HG03378 (cell line): ENCODE results near the gene MBD1.
"Not testable (repeated sequence)": the region's sequence is repeated elsewhere in the genome, so short reads cannot be mapped to it uniquely, and the experiment has no call there.

Source experiments
- ATAC-seq: cut with Tn5 transposase; IDR thresholded peaks from one replicate; pipeline ENCODE4 v1.9.1; 2021; ENCODE audit warnings: mild to moderate bottlenecking, moderate library complexity; ENCODE audit not compliant: unreplicated experiment

Gene MBD1

DNA sequence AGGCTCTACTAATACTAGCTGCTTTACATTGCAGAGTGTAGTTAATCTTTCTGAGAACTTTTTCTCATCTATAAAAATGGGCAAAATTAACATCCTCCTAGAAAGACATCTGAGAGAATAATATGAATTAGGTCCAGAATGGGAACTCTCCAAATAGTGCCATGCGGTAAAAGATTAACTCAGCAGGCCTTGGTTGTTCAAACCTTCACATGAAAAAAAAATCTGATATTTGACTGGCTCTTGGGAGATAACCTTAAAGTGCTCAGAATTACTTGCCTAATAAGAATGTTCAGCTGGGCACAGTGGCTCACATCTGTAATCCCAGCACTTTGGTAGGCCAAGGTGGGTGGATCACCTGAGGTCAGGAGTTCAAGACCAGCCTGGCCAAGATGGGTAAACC, 11.7 kb upstream of the MBD1 start:
- no peak for ATAC-seq

DNA sequence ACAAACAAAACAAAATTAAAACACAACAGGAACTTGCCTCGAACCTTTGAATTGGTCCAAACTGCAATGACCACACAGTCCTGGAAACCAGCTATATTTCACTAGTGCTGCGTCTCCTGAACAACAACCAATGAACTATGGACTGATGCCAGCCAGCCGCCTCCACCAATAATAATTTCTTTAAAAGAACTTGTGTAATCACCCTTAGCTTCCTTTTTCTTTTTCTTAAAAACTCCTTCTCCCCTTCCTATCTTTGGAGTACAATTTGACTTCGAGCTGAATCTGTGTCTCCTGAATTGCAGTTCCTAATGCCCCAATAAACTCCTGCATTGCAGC, 7.8 kb upstream of the MBD1 start:
- no peak for ATAC-seq

DNA sequence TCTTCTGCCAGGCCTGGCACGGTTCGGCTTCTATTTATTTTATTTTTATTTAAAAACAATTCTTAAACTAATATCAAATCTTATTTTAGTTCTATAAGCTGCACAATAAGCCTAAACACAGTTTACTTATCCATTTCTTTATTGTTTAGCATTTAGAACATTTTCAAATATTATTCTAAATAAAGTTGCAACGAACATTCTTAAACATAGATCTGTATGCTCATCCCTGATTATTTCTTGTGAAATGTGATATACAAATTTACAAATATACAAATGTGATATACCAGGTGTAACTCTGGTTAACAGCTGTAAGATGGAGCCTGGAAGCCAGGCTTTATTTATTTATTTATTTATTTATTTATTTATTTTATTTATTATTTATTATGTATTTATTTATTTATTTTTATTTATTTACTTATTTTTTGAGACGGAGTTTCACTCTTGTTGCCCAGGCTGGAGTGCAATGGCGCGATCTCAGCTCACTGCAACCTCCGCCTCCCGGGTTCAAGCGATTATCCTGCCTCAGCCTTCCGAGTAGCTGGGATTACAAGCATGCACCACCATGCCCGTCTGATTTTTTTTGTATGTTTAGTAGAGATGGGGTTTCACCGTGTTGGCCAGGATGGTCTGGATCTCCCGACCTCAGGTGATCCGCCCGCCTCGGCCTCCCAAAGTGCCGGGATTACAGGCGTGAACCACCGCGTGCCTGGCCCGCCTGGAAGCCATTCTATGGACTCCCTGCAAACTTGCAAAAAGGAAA, 7.2 kb upstream of the MBD1 start:
- ATAC-seq = not testable (repeated sequence)

DNA sequence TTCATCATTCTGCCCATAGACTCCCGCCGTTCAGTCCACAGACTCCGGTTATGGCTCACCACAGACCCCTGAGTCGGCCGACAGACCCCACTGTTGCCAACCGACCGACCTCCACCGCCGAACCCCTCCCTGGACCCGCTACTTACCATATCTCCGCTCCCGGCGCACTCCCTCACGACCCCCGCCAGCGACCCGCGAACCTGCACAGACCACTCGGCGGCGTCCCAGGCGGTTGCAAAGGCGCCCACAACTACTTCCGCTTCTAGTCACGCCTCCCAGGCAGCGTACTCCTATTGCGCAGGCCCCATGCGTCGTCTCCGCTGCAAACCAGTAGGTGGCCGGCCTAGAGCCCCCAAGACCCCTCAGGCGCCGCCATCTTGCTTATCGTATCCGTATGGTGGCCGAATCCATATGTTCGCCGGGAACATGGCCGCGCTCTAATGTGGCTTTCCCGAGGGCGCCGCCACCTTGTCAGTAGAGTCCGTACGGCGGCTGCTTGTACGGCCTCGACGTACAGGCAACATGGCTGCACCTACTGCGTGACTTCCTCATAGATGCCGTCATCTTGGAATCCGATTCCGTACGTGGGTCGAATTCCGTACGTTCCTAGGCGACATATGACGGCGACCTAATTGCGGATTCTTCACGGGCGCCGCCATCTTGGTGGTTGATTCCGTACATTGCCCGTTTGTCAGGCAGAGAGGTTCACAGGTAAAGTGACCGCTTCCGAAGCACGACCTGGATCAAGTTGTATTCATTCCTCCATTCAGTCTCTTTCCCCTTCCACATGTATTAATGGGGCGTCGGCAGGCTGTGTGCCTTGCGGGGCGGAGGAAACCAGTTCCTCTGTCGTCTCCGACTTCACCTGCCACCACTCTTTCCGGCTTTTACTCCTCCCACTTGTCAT, 6.4 kb upstream of the MBD1 start, which contains the start of gene CXXC1:
TSS of gene CXXC1 (minus strand) at position 252 of the 907 bp plus-strand sequence. CDS start at position 149, 103 bp downstream.
- ATAC-seq = peak; percentile 87

DNA sequence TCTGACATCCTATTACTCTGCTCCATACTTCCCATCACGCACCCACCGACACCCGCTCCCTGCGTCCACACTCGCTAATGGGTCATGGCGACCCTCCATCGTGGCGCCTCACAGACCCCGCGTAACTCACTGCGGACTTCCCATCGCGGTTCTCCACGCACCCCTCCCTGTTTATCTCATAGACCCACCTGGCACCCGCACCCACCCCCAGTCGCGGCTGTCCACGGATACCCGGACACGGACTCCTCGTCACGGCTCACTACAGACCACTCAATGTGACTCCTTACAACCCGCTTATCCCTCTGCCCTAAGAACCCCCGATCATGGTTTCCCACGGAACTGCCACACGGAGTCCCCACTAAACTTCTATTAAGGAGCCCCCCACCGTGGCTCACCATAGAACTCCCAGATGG, 5.7 kb upstream of the MBD1 start:
- no peak for ATAC-seq

DNA sequence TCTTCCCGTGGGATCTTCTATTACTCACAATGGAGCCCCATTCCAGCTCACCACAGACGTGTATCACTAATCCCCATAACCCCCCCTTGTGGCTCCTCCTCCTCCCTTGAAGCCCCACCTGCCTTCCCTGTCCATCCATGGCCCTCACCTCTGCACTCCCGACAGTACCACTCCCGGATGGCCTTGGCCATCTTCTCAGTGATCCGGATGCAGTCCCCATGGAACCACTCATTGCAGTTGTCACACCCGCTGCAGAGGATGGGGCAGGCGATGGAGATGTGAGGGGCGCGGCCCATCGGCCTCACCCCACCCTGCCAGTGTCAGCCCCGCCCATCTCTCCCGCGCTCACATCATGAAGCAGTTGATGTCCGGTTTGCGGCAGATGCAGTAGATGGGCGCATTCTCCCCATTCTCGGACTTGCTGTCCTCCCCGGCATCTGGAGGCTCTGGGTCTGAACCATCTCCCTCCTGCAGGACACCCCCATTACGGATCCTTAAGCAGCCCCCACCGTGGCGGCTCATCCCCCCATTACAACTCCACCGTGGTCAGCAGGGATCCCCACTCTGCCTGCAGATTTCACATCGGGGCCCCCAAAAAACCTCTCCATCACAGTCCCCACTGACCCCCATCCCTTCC, 5.2 kb upstream of the MBD1 start:
- ATAC-seq = no peak

DNA sequence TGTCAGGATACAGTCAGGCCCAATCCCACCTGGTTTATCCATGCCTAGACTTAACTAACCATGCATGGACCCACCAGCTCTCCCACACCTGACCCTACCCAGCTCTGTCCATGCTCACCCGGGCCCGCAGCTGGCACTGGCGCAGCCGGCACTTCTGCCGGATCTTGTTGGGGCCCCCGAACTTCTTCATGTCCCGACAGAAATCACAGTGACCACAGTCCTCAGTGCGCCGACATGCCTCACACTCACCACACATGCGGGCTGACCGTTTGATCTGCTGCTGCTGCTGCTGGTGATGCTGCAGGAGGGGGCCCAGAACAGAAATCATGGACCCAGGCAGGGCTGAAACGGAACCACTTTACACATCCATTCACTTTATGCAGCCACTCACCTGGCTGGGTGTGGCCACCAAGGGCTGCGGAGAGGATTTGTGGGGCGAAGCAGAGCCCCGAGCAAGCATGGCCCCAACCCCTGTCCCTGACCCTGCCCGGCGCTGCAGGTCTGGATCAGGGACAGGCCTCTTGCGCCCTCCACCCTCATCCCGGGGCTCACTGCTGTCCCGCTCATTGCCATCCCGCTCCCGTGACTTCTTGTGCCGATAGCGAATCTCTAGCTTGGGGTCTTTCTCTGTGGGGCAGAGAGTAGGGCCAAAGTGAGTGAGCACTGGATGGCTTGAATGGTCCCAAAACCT, 4.5 kb upstream of the MBD1 start:
- no peak for ATAC-seq

DNA sequence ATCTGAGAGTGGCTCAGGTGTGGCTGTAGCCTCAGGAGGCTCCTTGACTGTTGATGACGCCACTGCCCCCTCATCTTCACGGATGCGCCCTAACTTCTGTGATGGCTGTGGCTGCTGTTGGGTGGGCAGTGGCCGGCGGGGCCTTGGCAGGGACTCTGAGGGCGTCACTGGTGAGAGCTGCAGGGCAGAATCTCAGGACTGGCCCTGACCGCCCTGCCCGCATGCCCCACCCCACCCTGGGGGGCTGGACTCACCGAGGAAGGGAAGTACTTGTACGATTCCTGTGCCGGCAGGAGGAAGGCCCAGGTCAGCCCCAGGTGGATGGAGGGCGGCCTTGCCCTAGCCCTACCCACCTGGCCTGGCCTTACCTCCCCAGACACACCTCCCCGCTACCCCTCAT, 3.7 kb upstream of the MBD1 start:
- no peak for ATAC-seq

DNA sequence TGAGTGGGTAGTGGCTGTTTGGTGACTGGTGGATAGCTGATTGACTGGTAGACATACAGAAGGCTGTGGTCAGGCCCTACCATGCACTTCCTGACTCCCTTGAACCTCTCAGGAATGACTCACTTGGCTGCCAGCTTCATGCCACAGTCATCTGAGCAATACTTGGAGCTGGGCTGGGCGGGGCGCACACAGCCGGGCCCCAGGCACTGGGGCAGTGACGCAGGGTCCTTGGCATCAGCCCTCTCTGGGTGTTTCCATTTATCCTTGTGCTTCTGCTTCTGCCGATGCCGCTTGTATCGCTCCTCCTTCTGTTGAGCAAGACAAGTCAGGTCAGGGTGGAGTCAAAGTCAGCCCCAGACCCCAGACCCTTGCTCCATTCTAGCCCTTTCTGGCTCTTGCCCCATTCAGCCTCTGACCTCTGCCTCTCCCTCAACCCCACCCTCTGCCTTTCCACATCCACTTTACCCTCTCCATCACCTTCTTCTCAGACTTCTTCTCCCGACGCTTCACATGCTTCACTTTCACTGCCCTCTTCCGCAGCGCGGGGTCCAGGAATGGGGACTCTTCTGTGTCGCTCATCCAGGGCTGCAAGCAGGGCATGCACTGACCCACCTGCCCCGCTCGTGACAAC, 3.0 kb upstream of the MBD1 start:
- no peak for ATAC-seq

DNA sequence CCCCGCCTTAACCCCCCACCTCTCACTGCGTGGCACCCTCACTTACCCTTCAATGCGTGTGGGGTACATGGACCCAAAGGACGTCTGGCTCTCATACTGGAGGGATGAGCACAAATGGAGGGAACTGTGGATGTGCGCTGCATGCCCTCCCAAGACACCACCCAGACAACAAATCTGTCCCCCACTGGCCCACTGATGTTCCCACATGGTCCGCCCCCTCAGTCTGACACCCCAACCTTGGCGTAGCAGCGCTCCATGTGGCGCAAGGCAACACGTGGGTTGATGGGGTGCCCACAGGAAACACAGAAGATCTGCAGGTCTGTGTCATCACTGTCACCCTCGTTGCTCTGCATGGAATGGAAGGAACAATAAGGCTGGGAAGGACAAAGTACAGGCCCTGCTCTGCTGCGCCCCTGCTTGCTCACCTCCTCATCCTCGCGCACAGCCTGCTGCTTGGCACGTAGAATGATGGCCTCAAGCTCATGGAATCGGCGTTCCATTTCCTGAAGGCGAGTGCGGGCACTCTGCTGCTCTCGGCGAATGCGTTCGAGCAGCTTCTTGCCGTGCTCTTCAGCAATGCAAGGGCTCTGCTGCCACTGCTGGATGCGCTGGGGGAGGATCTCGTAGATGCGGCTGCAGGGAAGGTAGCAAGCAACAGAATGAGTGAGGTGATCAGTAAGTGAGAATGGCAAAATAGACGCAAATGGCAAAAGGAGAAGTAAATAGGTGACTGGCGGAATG, 2.3 kb upstream of the MBD1 start:
- no peak for ATAC-seq

DNA sequence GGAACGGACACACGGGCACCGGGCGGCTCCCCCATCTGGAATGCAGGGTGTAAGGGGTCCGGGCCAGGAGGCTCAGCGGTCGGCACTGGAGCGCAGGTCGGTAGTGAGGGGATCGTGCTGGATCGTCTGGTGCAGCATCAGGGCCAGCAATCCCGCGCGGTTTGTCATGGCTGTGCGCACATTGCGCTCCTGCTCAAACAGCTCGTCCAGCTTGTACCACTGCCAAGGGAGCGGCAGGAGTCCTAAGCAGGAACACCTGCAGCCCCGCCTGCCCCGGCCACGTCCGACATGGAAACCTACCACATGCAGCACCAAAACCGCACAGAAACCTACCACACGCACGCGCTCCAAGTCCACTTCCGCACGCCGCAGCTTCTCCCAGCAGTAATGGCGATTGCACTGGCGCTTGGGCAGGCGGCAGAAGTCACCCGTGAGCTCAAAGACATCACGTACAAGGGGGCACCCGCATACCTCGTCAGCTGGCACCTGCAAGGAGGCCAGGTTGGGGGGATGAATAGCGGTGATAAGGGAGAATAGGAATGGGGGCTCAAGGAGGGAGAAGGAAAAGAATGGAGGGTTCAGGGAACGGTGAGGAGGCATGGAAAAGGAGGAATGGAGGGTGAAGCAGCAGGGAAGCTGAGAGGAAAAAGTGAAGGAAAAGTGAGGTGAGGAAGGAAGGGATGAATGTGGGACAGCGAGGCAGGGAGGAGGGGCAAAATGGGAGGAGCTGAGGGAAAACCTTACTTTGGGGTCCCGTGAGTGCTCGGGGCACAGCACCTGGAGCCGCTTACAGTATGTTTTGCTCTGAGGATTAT, 1.4 kb upstream of the MBD1 start:
- no peak for ATAC-seq

DNA sequence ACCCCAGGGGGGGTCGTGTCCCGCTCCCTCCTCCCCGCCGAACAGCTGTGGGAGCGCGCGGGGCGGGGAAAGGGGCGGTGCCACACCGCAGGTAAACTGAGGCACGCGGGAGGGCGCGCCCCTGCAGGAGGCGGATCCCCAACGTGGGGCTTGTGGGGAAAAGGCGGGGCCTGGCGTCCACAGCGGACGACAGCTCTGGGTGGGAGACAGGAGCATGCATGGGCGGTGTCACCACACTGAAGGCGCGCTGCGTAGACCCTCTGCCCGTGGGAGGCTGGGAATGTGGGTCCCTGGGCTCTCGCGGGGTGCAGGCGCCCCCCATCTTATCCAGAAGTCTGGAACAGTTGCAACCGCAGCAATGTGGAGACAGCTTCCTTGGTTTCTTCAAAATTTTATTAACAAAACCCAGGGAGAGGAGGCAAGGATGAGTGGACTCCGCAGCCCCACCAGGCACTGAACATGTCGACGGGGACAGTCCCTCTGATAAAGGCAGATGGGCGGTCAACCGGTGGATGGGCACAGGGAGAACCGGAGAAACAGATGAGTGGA, 723 bp upstream of the MBD1 start:
- ATAC-seq = no peak

DNA sequence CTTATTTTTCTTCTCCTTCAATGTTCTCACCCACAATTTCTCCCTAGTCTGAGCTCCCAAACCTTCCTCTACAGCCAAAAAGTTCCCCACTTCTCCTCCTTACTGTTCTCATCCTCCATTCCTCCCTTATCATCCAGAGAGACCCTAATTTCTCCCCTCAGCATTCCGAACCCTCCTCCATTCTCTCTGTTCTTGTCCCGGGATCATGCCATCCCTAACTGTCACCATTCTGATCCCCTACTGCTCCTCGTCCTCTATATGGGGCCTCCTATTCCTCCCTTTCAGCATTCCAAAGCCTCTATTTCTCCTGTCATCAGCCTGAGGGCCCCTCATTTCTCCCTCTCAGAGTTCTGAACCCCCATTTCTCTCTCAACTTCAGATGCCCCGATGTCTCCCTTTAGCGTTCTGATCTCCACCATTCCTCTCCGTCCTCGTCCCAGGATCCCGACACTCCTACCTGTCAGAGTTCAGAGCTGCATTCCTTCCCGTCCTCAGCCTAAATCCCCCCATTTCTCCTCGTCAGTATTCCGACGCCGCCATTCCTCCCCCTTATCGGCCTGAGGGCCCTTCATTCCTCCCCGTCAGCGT, 522 bp downstream of the MBD1 start:
- no peak for ATAC-seq

DNA sequence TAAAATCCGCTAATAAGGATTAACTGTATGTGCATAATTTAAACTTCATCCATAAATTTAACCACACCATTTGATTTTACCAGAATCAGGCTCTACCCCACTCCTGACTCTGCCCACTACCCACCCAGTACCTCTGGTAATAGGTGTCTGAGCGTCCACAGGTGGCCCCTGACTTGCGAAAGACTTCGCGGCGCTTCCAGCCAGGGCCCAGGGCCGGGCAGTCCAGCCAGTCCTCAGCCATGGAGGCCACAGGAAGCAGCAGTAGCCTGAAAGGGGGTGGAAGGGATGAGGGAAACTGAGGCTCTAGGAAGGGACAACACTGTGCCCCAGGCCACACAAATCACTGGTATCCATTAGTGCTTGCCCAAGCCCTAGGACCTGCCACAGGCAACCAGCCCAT, 1.6 kb downstream of the MBD1 start:
- no peak for ATAC-seq

DNA sequence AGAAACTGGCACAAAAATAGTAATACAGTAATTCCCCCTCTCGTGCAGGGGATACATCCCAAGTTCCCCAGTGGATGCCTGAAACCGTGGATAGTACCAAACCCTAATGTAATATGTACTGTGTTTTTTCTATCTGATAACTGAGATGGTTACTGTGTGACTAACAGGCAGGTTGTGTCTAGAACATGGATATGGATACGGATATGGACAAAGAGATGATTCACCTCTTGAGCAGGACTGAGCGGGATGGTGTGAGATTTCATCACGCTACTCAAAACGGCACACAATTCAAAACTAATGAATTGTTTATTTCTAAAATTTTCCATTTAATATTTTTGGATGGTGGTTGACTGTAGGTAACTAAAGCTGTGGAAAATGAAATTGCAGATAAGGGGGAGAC, 3.4 kb downstream of the MBD1 start:
- no peak for ATAC-seq

DNA sequence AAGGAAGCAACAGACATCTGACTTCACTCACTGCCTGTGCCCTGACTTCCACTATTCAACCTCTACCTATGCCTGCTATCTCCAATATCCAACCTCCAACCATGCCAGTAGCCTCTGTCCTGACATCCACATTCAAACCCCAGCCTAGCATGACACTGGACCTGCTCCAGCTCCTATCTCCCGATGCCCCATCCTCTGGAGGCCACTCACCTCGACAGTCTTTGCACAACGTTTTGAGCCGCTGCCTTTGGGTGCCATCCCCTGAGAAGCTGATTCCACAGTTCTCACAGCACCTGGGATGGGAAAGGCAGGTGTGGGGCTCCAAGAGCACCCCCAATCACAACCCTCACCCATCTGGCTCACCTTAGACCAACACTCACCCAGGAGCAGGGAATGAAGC, 4.9 kb downstream of the MBD1 start:
- ATAC-seq = no peak

DNA sequence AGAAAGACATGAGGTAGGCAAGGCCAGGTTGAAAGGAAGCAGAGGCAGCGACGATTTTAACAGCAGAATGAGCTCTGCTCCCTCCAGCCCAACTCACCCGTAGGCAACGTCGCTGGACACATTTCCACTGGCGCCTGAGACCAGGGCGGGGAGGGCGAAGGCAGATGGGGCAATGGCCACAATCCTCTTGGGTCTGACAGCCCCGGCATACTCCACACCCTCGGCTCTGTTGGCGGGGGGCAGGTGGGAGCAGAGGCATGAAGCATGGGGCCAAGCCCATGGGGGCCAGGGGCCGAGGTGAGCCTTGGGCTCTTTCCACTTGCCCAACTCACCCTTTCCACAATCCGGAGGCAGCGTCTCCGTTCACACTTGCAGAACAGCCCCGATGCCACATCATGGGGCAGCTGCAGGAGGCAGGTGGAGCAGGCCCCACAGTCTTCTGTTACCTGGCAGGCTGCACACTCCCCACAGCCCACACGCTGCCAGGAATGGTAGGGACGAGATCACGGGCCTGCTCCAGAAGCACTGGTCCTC, 5.8 kb downstream of the MBD1 start:
- ATAC-seq = no peak

DNA sequence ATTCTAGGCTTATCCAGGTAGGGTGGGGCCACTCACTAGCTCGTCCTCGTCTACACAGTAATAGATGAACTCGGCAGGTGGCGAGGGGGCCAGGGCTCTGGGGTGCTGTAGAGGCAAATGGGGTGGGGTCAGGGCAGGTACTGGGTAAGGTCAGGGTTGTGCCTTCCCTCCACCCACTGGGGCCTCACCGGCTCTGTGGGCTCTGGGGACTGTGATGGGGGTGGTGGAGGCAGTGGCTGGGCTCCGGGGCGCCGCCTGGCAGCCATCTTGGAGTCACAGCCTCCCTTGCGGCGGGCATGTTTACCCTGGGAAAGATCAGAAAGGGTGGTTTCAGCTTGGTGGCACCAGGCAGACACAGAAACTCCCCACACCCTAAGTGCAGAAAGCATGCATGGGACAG, 6.4 kb downstream of the MBD1 start:
- ATAC-seq = no peak
